H1 (cell line): ENCODE data around the gene NOS1AP. TPM values are rescaled to one million over a fixed set of nuclear protein-coding genes. Genes with fewer than 3 reads are reported as not detected.
A peak's percentile ranks its signal among the peaks of the same experiment; 100 is the strongest.

ENCODE experiments used
- CTCF ChIA-PET: fragments of 300-600 bp; sonication (Branson Sonifier 250); formaldehyde crosslinking; loops from one replicate; lab custom pipeline; 2021; ENCODE audit not compliant: partially characterized antibody; lab: Charles Lee
- POLR2A ChIA-PET: fragments of 300-600 bp; sonication (Branson Sonifier 250); formaldehyde crosslinking; loops from one replicate; lab custom pipeline; 2021; ENCODE audit warnings: inconsistent platforms; ENCODE audit not compliant: partially characterized antibody; lab: Charles Lee
- DNase-seq, 2 experiments: peaks; one replicate each; pipeline versions ENCODE4 v3.0.0 to v3.0.0-alpha.2; 2010 to 2022; ENCODE audit warnings: low spot score in 2 of 2, low read depth in 1 of 2, mixed read lengths in 1 of 2
- FAIRE-seq: peaks from 2 replicates; lab custom pipeline; 2011; peaks lifted over from hg19 to GRCh38; lab: Jason Lieb, UNC
- H2AFZ ChIP-seq: 2 replicates; pipeline ENCODE4 v1.8.1; 2012; ENCODE audit warnings: low read length, inconsistent platforms
- H2AK5ac ChIP-seq: 2 replicates; pipeline ENCODE4 v1.6.1; 2013; ENCODE audit warnings: low read depth, low read length
- H2BK120ac ChIP-seq: replicated peaks from 2 replicates; pipeline ENCODE3; 2013; ENCODE audit warnings: low read depth, low read length, inconsistent platforms
- H2BK12ac ChIP-seq: 2 replicates; pipeline ENCODE4 v1.6.1; 2013; ENCODE audit warnings: low read depth, low read length
- H2BK15ac ChIP-seq: 2 replicates; pipeline ENCODE4 v1.6.1; 2013; ENCODE audit warnings: low read length
- H2BK20ac ChIP-seq: 2 replicates; pipeline ENCODE4 v1.6.1; 2013; ENCODE audit warnings: low read length
- H2BK5ac ChIP-seq: 2 replicates; pipeline ENCODE4 v1.6.1; 2013; ENCODE audit warnings: low read depth, low read length
- H3K14ac ChIP-seq: 2 replicates; pipeline ENCODE4 v1.6.1; 2013; ENCODE audit warnings: inconsistent platforms; ENCODE audit not compliant: insufficient read length
- H3K18ac ChIP-seq: 2 replicates; pipeline ENCODE4 v1.6.1; 2013; ENCODE audit warnings: low read length; ENCODE audit errors: extremely low read depth
- H3K23ac ChIP-seq: 2 replicates; pipeline ENCODE4 v1.6.1; 2013; ENCODE audit warnings: inconsistent platforms; ENCODE audit not compliant: insufficient read length
- H3K23me2 ChIP-seq: 2 replicates; pipeline ENCODE4 v1.6.1; 2013; ENCODE audit warnings: low read depth, low read length
- H3K27ac ChIP-seq: 2 replicates; pipeline ENCODE4 v1.6.1; 2011; ENCODE audit warnings: low read depth, low read length, inconsistent platforms
- H3K27me3 ChIP-seq, 4 experiments: replicated peaks in 1 of 4; 1 replicate in 1 of 4; 2 replicates in 3 of 4; pipeline versions ENCODE4 v1.6.1 to v1.8.1; 2011 to 2013; ENCODE audit warnings: low read length in 3 of 4, mild to moderate bottlenecking in 3 of 4, inconsistent platforms in 2 of 4, mixed read lengths in 2 of 4, moderate library complexity in 1 of 4; ENCODE audit not compliant: control insufficient read depth in 3 of 4, insufficient read depth in 3 of 4; ENCODE audit errors: extremely low read depth in 1 of 4
- H3K36me3 ChIP-seq, 4 experiments: 2 replicates each; pipeline versions ENCODE4 v1.6.1 to v1.8.1; 2011 to 2013; ENCODE audit warnings: mild to moderate bottlenecking in 4 of 4, low read length in 3 of 4, moderate library complexity in 2 of 4, control low read depth in 1 of 4, inconsistent platforms in 1 of 4; ENCODE audit not compliant: insufficient read depth in 4 of 4, control insufficient read depth in 2 of 4
- H3K4ac ChIP-seq: replicated peaks from 2 replicates; pipeline ENCODE3; 2013; ENCODE audit warnings: low read length, low read depth, mixed read lengths, inconsistent platforms; ENCODE audit not compliant: insufficient read length
- H3K4me1 ChIP-seq, 4 experiments: replicated peaks in 1 of 4; 1 replicate in 1 of 4; 2 replicates in 3 of 4; pipeline versions ENCODE4 v1.6.1 to v1.8.1; 2011 to 2013; ENCODE audit warnings: low read length in 3 of 4, inconsistent platforms in 2 of 4, mixed read lengths in 1 of 4; ENCODE audit not compliant: insufficient read depth in 4 of 4, control insufficient read depth in 3 of 4
- H3K4me2 ChIP-seq, 2 experiments: 2 replicates each; pipeline versions ENCODE4 v1.6.1 to v1.8.1; 2011 to 2013; ENCODE audit warnings: low read depth in 2 of 2, low read length in 2 of 2, control low read depth in 1 of 2, inconsistent platforms in 1 of 2, mild to moderate bottlenecking in 1 of 2; ENCODE audit not compliant: insufficient read depth in 1 of 2
- H3K4me3 ChIP-seq, 4 experiments: fragments of 200-600, 300-600 bp in 1 of 4; sonication (generic), shearing (Covaris generic), sonication (Bioruptor Twin) in 1 of 4; 2 replicates each; pipeline versions ENCODE4 v1.5.1 to v1.8.1; 2011 to 2016; ENCODE audit warnings: low read length in 4 of 4, low read depth in 3 of 4, control low read depth in 2 of 4, inconsistent platforms in 2 of 4, mild to moderate bottlenecking in 2 of 4, mixed read lengths in 1 of 4, moderate library complexity in 1 of 4; ENCODE audit not compliant: insufficient read depth in 2 of 4; ENCODE audit errors: extremely low read depth in 1 of 4
- H3K56ac ChIP-seq: replicated peaks from 2 replicates; pipeline ENCODE3; 2013; ENCODE audit warnings: low read depth, mild to moderate bottlenecking, mixed read lengths, low read length, inconsistent platforms; ENCODE audit not compliant: insufficient read length
- H3K79me1 ChIP-seq: 2 replicates; pipeline ENCODE4 v1.6.1; 2013; ENCODE audit warnings: low read depth, low read length, control low read depth
- H3K79me2 ChIP-seq, 2 experiments: 2 replicates each; pipeline versions ENCODE4 v1.6.1 to v1.8.1; 2012 to 2013; ENCODE audit warnings: low read length in 2 of 2, mild to moderate bottlenecking in 2 of 2, inconsistent platforms in 1 of 2; ENCODE audit not compliant: insufficient read depth in 2 of 2, control insufficient read depth in 1 of 2
- H3K9ac ChIP-seq, 4 experiments: replicated peaks in 1 of 4; 1 replicate in 1 of 4; 2 replicates in 3 of 4; pipeline versions ENCODE4 v1.6.1 to v1.8.1; 2011 to 2013; ENCODE audit warnings: low read depth in 3 of 4, low read length in 3 of 4, control low read depth in 2 of 4, mild to moderate bottlenecking in 2 of 4, moderate library complexity in 2 of 4, inconsistent platforms in 1 of 4; ENCODE audit errors: extremely low read depth in 1 of 4
- H3K9me3 ChIP-seq, 2 experiments: 2 replicates each; pipeline versions ENCODE4 v1.6.1 to v1.8.1; 2012 to 2013; ENCODE audit warnings: mild to moderate bottlenecking in 2 of 2, moderate library complexity in 2 of 2, control low read depth in 1 of 2, inconsistent platforms in 1 of 2, low read depth in 1 of 2, low read length in 1 of 2, mixed read lengths in 1 of 2; ENCODE audit not compliant: insufficient read depth in 2 of 2
- H4K20me1 ChIP-seq, 2 experiments: replicated peaks in 1 of 2; 2 replicates each; pipeline versions ENCODE3 to v1.8.1; 2011 to 2013; ENCODE audit warnings: inconsistent platforms in 2 of 2, low read length in 2 of 2, mild to moderate bottlenecking in 1 of 2; ENCODE audit not compliant: insufficient read depth in 2 of 2, control insufficient read depth in 1 of 2
- H4K5ac ChIP-seq: 2 replicates; pipeline ENCODE4 v1.6.1; 2013; ENCODE audit warnings: low read length, low read depth, mixed read lengths, inconsistent platforms; ENCODE audit not compliant: insufficient read length
- H4K8ac ChIP-seq: 2 replicates; pipeline ENCODE4 v1.8.0; 2013; ENCODE audit warnings: mild to moderate bottlenecking, moderate library complexity, low read length, inconsistent platforms; ENCODE audit not compliant: insufficient read depth; ENCODE audit errors: extremely low read depth
- H4K91ac ChIP-seq: replicated peaks from 2 replicates; pipeline ENCODE3; 2013; ENCODE audit warnings: low read length, mixed read lengths, inconsistent platforms; ENCODE audit not compliant: insufficient read length
- CHD1 ChIP-seq: IDR thresholded peaks from 2 replicates; pipeline ENCODE4 v1.6.1; 2012; ENCODE audit warnings: low read depth, low read length, improper control_type of control experiment
- CTCF ChIP-seq, 3 experiments: IDR thresholded peaks; 1 replicate in 2 of 3; 2 replicates in 1 of 3; pipeline versions ENCODE4 v1.5.1 to v1.6.1; 2011; ENCODE audit warnings: low read length in 3 of 3, mild to moderate bottlenecking in 3 of 3, inconsistent platforms in 2 of 3, low read depth in 1 of 3, moderate library complexity in 1 of 3; ENCODE audit not compliant: insufficient read depth in 1 of 3; ENCODE audit errors: control extremely low read depth in 1 of 3
- GTF2F1 ChIP-seq: IDR thresholded peaks from 2 replicates; pipeline ENCODE4 v1.6.1; 2012; ENCODE audit warnings: low read depth, low read length, improper control_type of control experiment, borderline replicate concordance
- MAX ChIP-seq: IDR thresholded peaks from 2 replicates; pipeline ENCODE4 v1.6.1; 2012; ENCODE audit warnings: inconsistent platforms
- RBBP5 ChIP-seq: IDR thresholded peaks from 2 replicates; pipeline ENCODE4 v1.7.1; 2012; ENCODE audit warnings: low read depth, mild to moderate bottlenecking, inconsistent platforms, low read length, moderate library complexity, borderline replicate concordance
- SAP30 ChIP-seq: fragments of 300-600 bp; sonication (generic); IDR thresholded peaks from 2 replicates; pipeline ENCODE4 v1.7.1; 2012; ENCODE audit warnings: low read length, moderate library complexity, mild to moderate bottlenecking, inconsistent platforms; ENCODE audit not compliant: insufficient read depth, insufficient replicate concordance
- SUZ12 ChIP-seq: fragments of 200-600 bp; sonication (generic); IDR thresholded peaks from 2 replicates; pipeline ENCODE4 v1.6.1; 2012; ENCODE audit warnings: mild to moderate bottlenecking, inconsistent platforms, low read length, moderate library complexity, mixed read lengths
- TAF1 ChIP-seq: IDR thresholded peaks from 2 replicates; pipeline ENCODE4 v1.6.1; 2011; ENCODE audit warnings: mild to moderate bottlenecking, low read depth, low read length
- TCF12 ChIP-seq: IDR thresholded peaks from 2 replicates; pipeline ENCODE4 v1.6.1; 2011; ENCODE audit warnings: low read depth, mild to moderate bottlenecking, low read length
- WGBS, 2 experiments: shearing (Covaris generic) in 1 of 2; methylation state at CpG; one replicate each; pipeline versions ENCODE4 v1.1.6 to v1.1.7; 2013 to 2015; ENCODE audit warnings: low lambda C conversion rate in 2 of 2, mixed read lengths in 2 of 2, inconsistent platforms in 1 of 2, low coverage in 1 of 2, missing lambda C conversion rate in 1 of 2; ENCODE audit not compliant: insufficient replicate concordance in 2 of 2, insufficient coverage in 1 of 2, insufficient read length in 1 of 2; ENCODE audit errors: extremely low coverage in 1 of 2, missing lambda C conversion rate in 1 of 2; 5-methylcytosine and 5-hydroxymethylcytosine counted together
- polyA plus RNA-seq, 7 experiments: library from polyadenylated mRNA; depleted of rRNA in 3 of 7; stranded (reverse) in 5 of 7; unstranded in 2 of 7; fragments of >200 nt in 5 of 7; fragments of 200-250 nt in 2 of 7; gene quantifications; 1 replicate in 5 of 7; 2 replicates in 1 of 7; 4 replicates in 1 of 7; pipeline versions ENCODE4 v1.2.1 to v1.2.3, GENCODE V29; 2011 to 2013; ENCODE audit warnings: missing spikeins in 2 of 7, mixed read lengths in 2 of 7
- total RNA-seq: library from RNA; stranded (reverse); fragmentation: NEBNext Ultra II Directional; extraction: Animal tissue kit (Norgen Biotek cat#: 25700); gene quantifications from 2 replicates; pipeline ENCODE4 v1.2.1, GENCODE V29; 2021

Gene NOS1AP
- total and polyA plus RNA-seq, 2 of the 8 experiments (the other 6 are each of a cell fraction or from before 2014, with no cell fraction given), result 2.4 to 12.1 TPM

DNA sequence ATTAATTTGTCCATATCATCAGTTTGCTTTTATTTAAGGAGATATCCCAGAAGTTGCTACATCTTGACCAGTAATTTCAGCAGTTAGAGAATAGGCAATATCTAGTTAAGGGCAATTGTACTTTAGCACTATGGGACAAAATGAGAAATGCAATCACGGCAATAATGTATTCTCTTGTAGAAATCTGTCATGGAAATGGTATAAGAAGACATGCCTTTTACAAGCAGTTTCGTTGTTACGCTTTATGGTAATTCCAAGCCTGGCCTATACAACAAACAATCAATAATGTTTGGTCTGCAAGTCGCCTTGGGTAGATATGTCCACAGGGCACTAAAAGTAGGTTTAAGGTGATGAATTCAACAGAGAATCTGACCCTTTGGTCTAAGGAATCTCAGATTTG lies 1.2 kb upstream of the NOS1AP start:
- Histone ChIP-seq H4K8ac (no peak overlapping the region), H3K9ac (no peak overlapping the region), H2BK20ac (no peak overlapping the region), H3K23ac (no peak overlapping the region), H3K4me1 (peaks cover 6 to 30% (median 14%) of the 10 kb centered on the region in 4 experiments; a peak in 6 of 7 replicates), H3K79me1 (no peaks in the 10 kb centered on the region), H2BK5ac (no peak overlapping the region), H2BK12ac (no peak overlapping the region), H3K4me3 (no peak overlapping the region), H3K14ac (no peak overlapping the region), H3K56ac (no peak overlapping the region), H3K23me2 (peaks cover 12% of the 10 kb centered on the region), H2BK120ac (no peak overlapping the region), H4K91ac (no peak overlapping the region), H4K5ac (no peak overlapping the region), H3K36me3 (no peaks in the 10 kb centered on the region), H3K4me2 (peak overlapping the region in 1 of 2 experiments; percentile 98; a peak in 1 of 4 replicates), H3K4ac (no peak overlapping the region), H2AK5ac (no peak overlapping the region; the same call in 1 of the 2 replicates), H3K18ac (no peak overlapping the region), H2AFZ (no peak overlapping the region), H2BK15ac (no peak overlapping the region), H3K79me2 (peaks cover 0 to 25% of the 10 kb centered on the region in 2 experiments; a peak in 2 of 4 replicates), H3K27ac (no peak overlapping the region), H3K27me3 (no peaks in the 10 kb centered on the region), H3K9me3 (no peaks in the 10 kb centered on the region), H4K20me1 (peaks cover 0 to 2% of the 10 kb centered on the region in 2 experiments)
- FAIRE-seq (no peak), DNase-seq (no peak)
- CTCF ChIA-PET, result interaction anchor here (0.8 to 2.2 kb wide), 5 partner anchors 8 to 325 kb away, joined by 3 to 9 read pairs (median 3); no protein-coding TSS in a partner anchor
- WGBS, 2 experiments, result 91% methylated on average over 4 of the region's 4 CpGs; no CpG with 5 or more reads in 1 of the 2 experiments
- POLR2A ChIA-PET, result interaction anchor here (1.0 to 3.1 kb wide), 4 partner anchors 17 to 162 kb away, joined by 3 to 24 read pairs (median 10); no protein-coding TSS in a partner anchor
- no peak for TF ChIP-seq SUZ12
- TF ChIP-seq CTCF (IDR thresholded peaks at IDR 0.05; ENCODE audit: control extremely low read depth in 1 of 3, insufficient read depth in 1 of 3, low read depth in 1 of 3, low read length in 3 of 3), result no peak
- TF ChIP-seq GTF2F1, result no peak
- TF ChIP-seq TCF12, result no peak
- no peak for TF ChIP-seq CHD1
- no peak for TF ChIP-seq RBBP5
- TF ChIP-seq SAP30, result no peak
- no peak for TF ChIP-seq MAX
- no peak for TF ChIP-seq TAF1
